ENCODE data around the gene SLC27A4. TPM values are rescaled to one million over a fixed set of nuclear protein-coding genes. Genes with fewer than 3 reads are reported as not detected.

SLC27A4 gene
- total and polyA plus RNA-seq, 2 of the 13 experiments (the other 11 are each of a cell fraction or from before 2014, with no cell fraction given): 10.6 to 18.8 TPM

GRCh38 chr9:128405077-128405779 is 64.9 kb downstream of the SLC27A4 start (continued):
- TF ChIP-seq ZNF33A (CRISPR knock-in tag; IDR thresholded peaks at IDR 0.05; ENCODE audit: borderline replicate concordance) (no peak), ZNF367 (CRISPR knock-in tag; IDR thresholded peaks at IDR 0.05; ENCODE audit: borderline replicate concordance) (no peak), ZFP62 (CRISPR knock-in tag; IDR thresholded peaks at IDR 0.05) (no peak), THAP8 (CRISPR knock-in tag; IDR thresholded peaks at IDR 0.05; ENCODE audit: borderline replicate concordance) (no peak), THAP9 (CRISPR knock-in tag; IDR thresholded peaks at IDR 0.05; ENCODE audit: borderline replicate concordance) (peak; percentile 30; the same call in 1 of the 2 replicates), ZNF468 (CRISPR knock-in tag; IDR thresholded peaks at IDR 0.05) (no peak), GATAD2A (CRISPR knock-in tag; IDR thresholded peaks at IDR 0.05) (no peak), JUN (CRISPR knock-in tag; IDR thresholded peaks at IDR 0.05) (no peak), ZNF580 (CRISPR knock-in tag; IDR thresholded peaks at IDR 0.05; ENCODE audit: borderline replicate concordance, low read depth) (peak; percentile 40; the same call in 1 of the 2 replicates), MYNN (CRISPR knock-in tag; IDR thresholded peaks at IDR 0.05; ENCODE audit: low read depth) (no peak), ZFX (CRISPR knock-in tag; IDR thresholded peaks at IDR 0.05; ENCODE audit: low read depth) (peak; percentile 67), KDM5B (CRISPR knock-in tag; IDR thresholded peaks at IDR 0.05; ENCODE audit: borderline replicate concordance) (peak; percentile 68; the same call in 1 of the 2 replicates), ZFP36L2 (CRISPR knock-in tag; IDR thresholded peaks at IDR 0.05) (no peak)
- TF ChIP-seq, protein P1, sequence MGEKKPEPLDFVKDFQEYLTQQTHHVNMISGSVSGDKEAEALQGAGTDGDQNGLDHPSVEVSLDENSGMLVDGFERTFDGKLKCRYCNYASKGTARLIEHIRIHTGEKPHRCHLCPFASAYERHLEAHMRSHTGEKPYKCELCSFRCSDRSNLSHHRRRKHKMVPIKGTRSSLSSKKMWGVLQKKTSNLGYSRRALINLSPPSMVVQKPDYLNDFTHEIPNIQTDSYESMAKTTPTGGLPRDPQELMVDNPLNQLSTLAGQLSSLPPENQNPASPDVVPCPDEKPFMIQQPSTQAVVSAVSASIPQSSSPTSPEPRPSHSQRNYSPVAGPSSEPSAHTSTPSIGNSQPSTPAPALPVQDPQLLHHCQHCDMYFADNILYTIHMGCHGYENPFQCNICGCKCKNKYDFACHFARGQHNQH (CRISPR knock-in tag; IDR thresholded peaks at IDR 0.05): no peak
- TF ChIP-seq, protein P2, sequence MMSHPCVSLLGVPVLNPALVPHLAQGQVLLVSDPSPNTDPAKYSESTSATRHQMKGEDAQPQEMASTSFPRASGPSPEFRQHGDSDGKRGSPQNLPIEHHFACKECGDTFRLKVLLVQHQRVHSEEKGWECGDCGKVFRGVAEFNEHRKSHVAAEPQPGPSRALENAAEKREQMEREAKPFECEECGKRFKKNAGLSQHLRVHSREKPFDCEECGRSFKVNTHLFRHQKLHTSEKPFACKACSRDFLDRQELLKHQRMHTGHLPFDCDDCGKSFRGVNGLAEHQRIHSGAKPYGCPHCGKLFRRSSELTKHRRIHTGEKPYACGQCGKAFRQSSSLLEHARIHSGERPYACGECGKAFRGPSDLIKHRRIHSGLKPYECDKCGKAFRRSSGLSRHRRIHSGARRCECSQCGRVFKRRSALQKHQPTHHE (CRISPR knock-in tag; IDR thresholded peaks at IDR 0.05; ENCODE audit: borderline replicate concordance): no peak
- TF ChIP-seq, protein P3, sequence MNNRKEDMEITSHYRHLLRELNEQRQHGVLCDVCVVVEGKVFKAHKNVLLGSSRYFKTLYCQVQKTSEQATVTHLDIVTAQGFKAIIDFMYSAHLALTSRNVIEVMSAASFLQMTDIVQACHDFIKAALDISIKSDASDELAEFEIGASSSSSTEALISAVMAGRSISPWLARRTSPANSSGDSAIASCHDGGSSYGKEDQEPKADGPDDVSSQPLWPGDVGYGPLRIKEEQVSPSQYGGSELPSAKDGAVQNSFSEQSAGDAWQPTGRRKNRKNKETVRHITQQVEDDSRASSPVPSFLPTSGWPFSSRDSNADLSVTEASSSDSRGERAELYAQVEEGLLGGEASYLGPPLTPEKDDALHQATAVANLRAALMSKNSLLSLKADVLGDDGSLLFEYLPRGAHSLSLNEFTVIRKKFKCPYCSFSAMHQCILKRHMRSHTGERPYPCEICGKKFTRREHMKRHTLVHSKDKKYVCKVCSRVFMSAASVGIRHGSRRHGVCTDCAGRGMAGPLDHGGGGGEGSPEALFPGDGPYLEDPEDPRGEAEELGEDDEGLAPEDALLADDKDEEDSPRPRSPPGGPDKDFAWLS (CRISPR knock-in tag; IDR thresholded peaks at IDR 0.05; ENCODE audit: borderline replicate concordance): 0 out of 2 replicates have a peak, but pooled peaks have one; percentile 68
- TF ChIP-seq, protein P4, sequence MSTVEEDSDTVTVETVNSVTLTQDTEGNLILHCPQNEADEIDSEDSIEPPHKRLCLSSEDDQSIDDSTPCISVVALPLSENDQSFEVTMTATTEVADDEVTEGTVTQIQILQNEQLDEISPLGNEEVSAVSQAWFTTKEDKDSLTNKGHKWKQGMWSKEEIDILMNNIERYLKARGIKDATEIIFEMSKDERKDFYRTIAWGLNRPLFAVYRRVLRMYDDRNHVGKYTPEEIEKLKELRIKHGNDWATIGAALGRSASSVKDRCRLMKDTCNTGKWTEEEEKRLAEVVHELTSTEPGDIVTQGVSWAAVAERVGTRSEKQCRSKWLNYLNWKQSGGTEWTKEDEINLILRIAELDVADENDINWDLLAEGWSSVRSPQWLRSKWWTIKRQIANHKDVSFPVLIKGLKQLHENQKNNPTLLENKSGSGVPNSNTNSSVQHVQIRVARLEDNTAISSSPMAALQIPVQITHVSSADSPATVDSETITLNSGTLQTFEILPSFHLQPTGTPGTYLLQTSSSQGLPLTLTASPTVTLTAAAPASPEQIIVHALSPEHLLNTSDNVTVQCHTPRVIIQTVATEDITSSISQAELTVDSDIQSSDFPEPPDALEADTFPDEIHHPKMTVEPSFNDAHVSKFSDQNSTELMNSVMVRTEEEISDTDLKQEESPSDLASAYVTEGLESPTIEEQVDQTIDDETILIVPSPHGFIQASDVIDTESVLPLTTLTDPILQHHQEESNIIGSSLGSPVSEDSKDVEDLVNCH (CRISPR knock-in tag; IDR thresholded peaks at IDR 0.05): no peak
